ENCODE results near the gene MICU2. TPM values are rescaled to one million over a fixed set of nuclear protein-coding genes. Genes with fewer than 3 reads are reported as not detected.
"Not testable (repeated sequence)": the region's sequence is repeated elsewhere in the genome, so short reads cannot be mapped to it uniquely, and the experiment has no call there.

MICU2 gene
- total RNA-seq, 1 donor from 2014 or later, result 43.4 TPM

DNA sequence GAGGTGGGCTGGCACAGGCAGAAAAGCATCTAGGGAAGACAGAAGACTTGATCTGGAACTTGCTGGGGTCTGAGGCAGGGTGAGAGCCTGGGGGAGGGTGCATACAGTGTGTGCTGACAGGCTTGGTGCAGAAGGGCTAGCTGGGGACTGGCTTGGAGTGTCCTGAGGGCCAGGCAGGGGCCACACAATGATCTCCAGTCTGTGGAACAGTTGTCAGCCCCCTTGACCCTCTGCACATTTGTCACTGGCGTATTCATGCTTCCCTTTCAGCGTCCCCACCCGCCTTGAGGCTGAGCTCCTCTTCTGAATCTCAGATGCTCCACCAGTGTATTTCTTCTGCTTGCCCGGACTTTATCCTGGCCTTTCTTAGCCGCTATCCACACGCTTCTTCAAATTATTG lies 2.8 kb upstream of the MICU2 start:
- no peaks in the 10 kb centered on the region for H3K36me3 ChIP-seq (ENCODE audit: control insufficient read depth, insufficient read depth, low read length)
- FAIRE-seq (no peak), DNase-seq (ENCODE audit: low read depth) (no peak)
- TF ChIP-seq, protein P1, sequence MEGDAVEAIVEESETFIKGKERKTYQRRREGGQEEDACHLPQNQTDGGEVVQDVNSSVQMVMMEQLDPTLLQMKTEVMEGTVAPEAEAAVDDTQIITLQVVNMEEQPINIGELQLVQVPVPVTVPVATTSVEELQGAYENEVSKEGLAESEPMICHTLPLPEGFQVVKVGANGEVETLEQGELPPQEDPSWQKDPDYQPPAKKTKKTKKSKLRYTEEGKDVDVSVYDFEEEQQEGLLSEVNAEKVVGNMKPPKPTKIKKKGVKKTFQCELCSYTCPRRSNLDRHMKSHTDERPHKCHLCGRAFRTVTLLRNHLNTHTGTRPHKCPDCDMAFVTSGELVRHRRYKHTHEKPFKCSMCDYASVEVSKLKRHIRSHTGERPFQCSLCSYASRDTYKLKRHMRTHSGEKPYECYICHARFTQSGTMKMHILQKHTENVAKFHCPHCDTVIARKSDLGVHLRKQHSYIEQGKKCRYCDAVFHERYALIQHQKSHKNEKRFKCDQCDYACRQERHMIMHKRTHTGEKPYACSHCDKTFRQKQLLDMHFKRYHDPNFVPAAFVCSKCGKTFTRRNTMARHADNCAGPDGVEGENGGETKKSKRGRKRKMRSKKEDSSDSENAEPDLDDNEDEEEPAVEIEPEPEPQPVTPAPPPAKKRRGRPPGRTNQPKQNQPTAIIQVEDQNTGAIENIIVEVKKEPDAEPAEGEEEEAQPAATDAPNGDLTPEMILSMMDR (IDR thresholded peaks at IDR 0.05; ENCODE audit: insufficient read depth, low read length, severe bottlenecking), result no peak
- H3K27me3 ChIP-seq (ENCODE audit: control insufficient read depth, insufficient read depth, low read length), result no peaks in the 10 kb centered on the region
- no peak overlapping the region for H3K4me3 ChIP-seq (ENCODE audit: low read depth, low read length)

DNA sequence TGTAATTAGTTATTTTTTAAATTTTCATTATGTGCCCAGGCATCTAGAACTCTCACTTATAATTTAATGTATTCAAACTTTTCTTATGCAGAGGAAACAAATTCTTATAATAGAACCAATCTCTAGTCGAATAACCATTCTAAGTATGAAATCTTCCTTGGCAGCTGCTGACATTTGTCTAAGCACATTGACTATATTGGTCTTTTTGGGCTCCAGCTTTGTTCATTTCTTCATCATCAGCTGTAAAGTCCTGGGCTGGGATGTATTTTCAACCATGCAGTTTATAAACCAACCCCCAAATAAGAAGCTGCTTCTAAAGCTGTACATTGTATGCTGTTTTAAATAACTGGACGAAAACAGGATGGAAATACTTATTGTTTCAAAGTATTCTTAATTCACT lies 2.3 kb upstream of the MICU2 start:
- H3K27me3 ChIP-seq (ENCODE audit: control insufficient read depth, insufficient read depth, low read length), result no peaks in the 10 kb centered on the region
- no peak for DNase-seq (ENCODE audit: low read depth)
- no peaks in the 10 kb centered on the region for H3K36me3 ChIP-seq (ENCODE audit: control insufficient read depth, insufficient read depth, low read length)
- H3K4me3 ChIP-seq (ENCODE audit: low read depth, low read length), result no peak overlapping the region
- no peak for FAIRE-seq
- TF ChIP-seq, protein P1 (IDR thresholded peaks at IDR 0.05; ENCODE audit: insufficient read depth, low read length, severe bottlenecking), result no peak

DNA sequence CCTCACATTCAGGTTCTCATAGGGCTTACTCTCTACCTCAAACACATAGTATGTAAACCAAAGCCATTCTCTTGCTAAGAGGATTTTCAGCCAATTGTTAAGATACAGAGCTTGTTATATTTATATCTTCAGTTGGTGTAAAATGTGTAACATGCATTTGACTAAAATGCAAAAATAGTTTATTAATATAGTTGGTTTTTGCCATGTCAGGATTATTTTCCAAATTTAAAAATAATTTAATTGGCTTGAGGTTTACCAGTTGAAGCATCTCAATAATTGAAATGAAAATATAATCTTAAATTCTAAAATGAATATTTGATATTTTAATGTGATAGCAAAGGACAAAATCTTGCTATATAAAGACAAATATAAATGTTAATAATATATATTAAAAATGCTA lies 7.2 kb downstream of the MICU2 start:
- no peak for FAIRE-seq
- TF ChIP-seq, protein P1 (IDR thresholded peaks at IDR 0.05; ENCODE audit: insufficient read depth, low read length, severe bottlenecking), result no peak
- Histone ChIP-seq H3K4me3 (ENCODE audit: low read depth, low read length) (no peak overlapping the region), H3K27me3 (ENCODE audit: control insufficient read depth, insufficient read depth, low read length) (no peaks in the 10 kb centered on the region), H3K36me3 (ENCODE audit: control insufficient read depth, insufficient read depth, low read length) (no peaks in the 10 kb centered on the region)
- no peak for DNase-seq (ENCODE audit: low read depth)

DNA sequence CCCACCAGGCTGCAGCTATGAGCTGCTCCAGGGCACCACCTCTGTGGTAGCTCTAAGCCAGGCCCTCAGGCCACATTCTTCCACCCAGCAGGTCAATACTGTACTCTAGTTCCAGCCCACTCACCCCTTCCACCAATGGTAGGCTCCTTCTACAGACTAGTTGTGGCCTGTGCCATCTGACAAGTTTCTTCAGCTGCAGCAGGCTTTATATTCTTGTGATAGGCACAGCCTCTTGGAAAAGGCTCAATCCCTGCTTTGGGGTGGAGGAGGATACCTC lies 8.5 kb downstream of the MICU2 start:
- DNase-seq (ENCODE audit: low read depth) (peak; percentile 41), FAIRE-seq (no peak)
- Histone ChIP-seq H3K4me3 (ENCODE audit: low read depth, low read length) (no peak overlapping the region), H3K36me3 (ENCODE audit: control insufficient read depth, insufficient read depth, low read length) (no peaks in the 10 kb centered on the region), H3K27me3 (ENCODE audit: control insufficient read depth, insufficient read depth, low read length) (no peaks in the 10 kb centered on the region)
- TF ChIP-seq, protein P1 (IDR thresholded peaks at IDR 0.05; ENCODE audit: insufficient read depth, low read length, severe bottlenecking), result no peak

DNA sequence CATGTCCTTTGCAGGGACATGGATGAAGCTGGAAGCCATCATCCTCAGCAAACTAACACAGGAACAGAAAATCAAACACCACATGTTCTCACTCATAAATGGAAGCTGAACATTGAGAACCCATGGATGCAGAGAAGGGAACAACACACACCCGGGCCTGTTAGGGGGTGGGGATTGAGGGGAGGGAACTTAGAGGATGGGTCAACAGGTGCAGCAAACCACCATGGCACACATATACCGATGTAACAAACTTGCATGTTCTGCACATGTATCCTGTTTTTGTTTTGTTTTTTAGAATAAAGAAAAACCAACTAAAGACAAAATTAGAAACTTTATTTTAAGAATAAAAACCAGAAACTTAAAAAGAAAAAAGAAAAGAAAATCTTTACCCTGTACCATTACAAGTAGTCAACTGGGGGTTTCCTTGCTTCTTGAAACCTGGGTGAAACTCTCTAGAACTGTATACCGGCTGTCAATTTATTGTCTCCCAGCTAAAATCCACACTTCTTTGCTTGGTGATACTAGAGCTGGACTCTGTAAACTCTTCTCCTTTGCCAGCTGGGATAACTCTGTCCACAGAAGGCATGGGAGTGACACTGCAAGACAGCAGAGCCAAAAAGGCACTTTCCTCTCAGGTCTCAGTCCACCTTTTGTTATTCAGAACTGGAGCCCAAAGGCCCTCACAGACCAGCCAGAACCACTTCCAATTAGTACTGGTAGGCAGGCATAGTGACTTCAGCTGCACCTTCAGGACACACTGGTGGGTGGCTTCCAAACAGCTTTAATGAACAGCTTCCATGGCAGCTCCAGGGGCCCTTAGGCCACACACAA lies 9.0 kb downstream of the MICU2 start:
- TF ChIP-seq, protein P1 (IDR thresholded peaks at IDR 0.05; ENCODE audit: insufficient read depth, low read length, severe bottlenecking), result no peak
- DNase-seq (ENCODE audit: low read depth), result no peak
- H3K4me3 ChIP-seq (ENCODE audit: low read depth, low read length), result no peak overlapping the region
- H3K27me3 ChIP-seq (ENCODE audit: control insufficient read depth, insufficient read depth, low read length), result no peaks in the 10 kb centered on the region
- no peak for FAIRE-seq
- H3K36me3 ChIP-seq (ENCODE audit: control insufficient read depth, insufficient read depth, low read length), result no peaks in the 10 kb centered on the region

DNA sequence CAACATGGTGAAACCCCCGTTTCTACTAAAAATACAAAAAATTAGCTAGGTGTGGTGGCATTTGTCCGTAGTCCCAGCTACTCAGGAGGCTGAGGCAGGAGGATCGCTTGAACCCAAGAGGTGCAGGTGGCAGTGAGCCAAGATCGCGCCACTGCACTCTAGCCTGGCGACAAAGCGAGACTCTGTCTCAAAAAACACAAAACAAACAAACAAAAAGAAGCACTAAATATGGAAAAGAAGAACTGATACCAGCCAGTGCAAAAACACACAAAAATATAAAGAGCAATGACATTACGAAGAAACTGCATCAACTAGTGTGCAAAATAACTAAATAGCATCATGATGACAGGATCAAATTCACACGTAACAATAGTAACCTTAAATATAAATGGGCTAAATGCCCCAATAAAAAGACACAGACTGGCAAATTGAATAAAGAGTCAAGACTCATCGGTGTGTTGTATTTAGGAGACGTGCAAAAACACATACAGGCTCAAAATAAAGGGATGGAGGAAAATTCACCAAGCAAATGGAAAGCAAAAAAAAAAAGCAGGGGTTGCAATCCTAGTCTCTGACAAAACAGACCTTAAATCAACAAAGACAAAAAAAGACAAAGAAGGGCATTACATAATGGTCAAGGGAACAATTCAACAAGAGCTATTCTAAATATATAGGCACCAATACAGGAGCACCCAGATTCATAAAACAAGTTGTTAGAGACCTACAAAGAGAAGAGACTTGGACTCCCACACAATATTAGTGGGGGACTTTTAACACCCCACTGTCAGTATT lies 13.1 kb downstream of the MICU2 start:
- H3K27me3 ChIP-seq (ENCODE audit: control insufficient read depth, insufficient read depth, low read length); H3K4me3 ChIP-seq (ENCODE audit: low read depth, low read length); H3K36me3 ChIP-seq (ENCODE audit: control insufficient read depth, insufficient read depth, low read length); FAIRE-seq; DNase-seq (ENCODE audit: low read depth): not testable (repeated sequence)
